Activated CD4-positive, alpha-beta T cell treated with anti-CD3 and anti-CD28 coated beads, Interleukin-2, amount 50 U/mL, for 4 hours (primary cell): ENCODE data around the gene FGD5.
"Not testable (repeated sequence)": the region's sequence is repeated elsewhere in the genome, so short reads cannot be mapped to it uniquely, and the experiment has no call there.

Experiments
- DNase-seq, 2 experiments: peaks; one replicate each; pipeline ENCODE4 v3.0.0-alpha.2; 2020

Gene FGD5

GRCh38 chr3:14808025-14808424 is 10.7 kb upstream of the FGD5 start:
- DNase-seq, result no peak

- no peak for DNase-seq
These were observed 10.1 kb upstream of the FGD5 start for GRCh38 chr3:14808502-14809266.

GRCh38 chr3:14809611-14810010 is 9.2 kb upstream of the FGD5 start:
- DNase-seq, result not testable (repeated sequence)

- DNase-seq, result no peak
These were observed 8.5 kb upstream of the FGD5 start for GRCh38 chr3:14810070-14810791.

- no peak for DNase-seq
These were observed 7.7 kb upstream of the FGD5 start for GRCh38 chr3:14810801-14811661.

- DNase-seq, result no peak
These were observed 7.1 kb upstream of the FGD5 start for GRCh38 chr3:14811684-14812083.

GRCh38 chr3:14812196-14812790 is 6.5 kb upstream of the FGD5 start:
- no peak for DNase-seq

GRCh38 chr3:14814411-14814871 is 4.3 kb upstream of the FGD5 start:
- DNase-seq, result no peak

- DNase-seq, result no peak
These were observed 2.4 kb upstream of the FGD5 start for GRCh38 chr3:14816359-14816758.

- no peak for DNase-seq
These were observed 909 bp downstream of the FGD5 start for GRCh38 chr3:14819671-14820070.

- no peak for DNase-seq
These were observed 1.4 kb downstream of the FGD5 start for GRCh38 chr3:14820156-14820555.

- no peak for DNase-seq
These were observed 2.4 kb downstream of the FGD5 start for GRCh38 chr3:14821151-14821550.

- DNase-seq, result no peak
These were observed 3.4 kb downstream of the FGD5 start for GRCh38 chr3:14822134-14822533.

- no peak for DNase-seq
These were observed 4.1 kb downstream of the FGD5 start for GRCh38 chr3:14822670-14823390.

GRCh38 chr3:14823393-14823792 is 4.6 kb downstream of the FGD5 start:
- DNase-seq, result no peak

GRCh38 chr3:14823910-14824629 is 5.3 kb downstream of the FGD5 start:
- DNase-seq, result no peak

- DNase-seq, result no peak
These were observed 5.9 kb downstream of the FGD5 start for GRCh38 chr3:14824646-14825045.

- DNase-seq, result no peak
These were observed 7.3 kb downstream of the FGD5 start for GRCh38 chr3:14826069-14826468.

- DNase-seq, result no peak
These were observed 9.0 kb downstream of the FGD5 start for GRCh38 chr3:14827776-14828175.

GRCh38 chr3:14829811-14830210 is 11.0 kb downstream of the FGD5 start:
- no peak for DNase-seq

- no peak for DNase-seq
These were observed 13.2 kb downstream of the FGD5 start for GRCh38 chr3:14831916-14832450.
